HepG2 (cell line): ENCODE measurements around the gene MME. TPM values are rescaled to one million over a fixed set of nuclear protein-coding genes. Genes with fewer than 3 reads are reported as not detected.
A peak's percentile ranks its signal among the peaks of the same experiment; 100 is the strongest.

Experiments
- ATAC-seq: fragments of 200-7000 bp; cut with Tn5 transposase; 3 replicates; pipeline ENCODE4 v1.9.1; 2020; ENCODE audit warnings: mild to moderate bottlenecking, moderate library complexity
- BruUV-seq: library from RNA; stranded (reverse); fragments of 400-500 nt; replicated peaks from 2 replicates; lab custom pipeline; 2021; lab: Mats Ljungman, UMichigan
- CTCF ChIA-PET: fragments of 300-600 bp; formaldehyde crosslinking; extraction: SDS; loops from one replicate; lab custom pipeline; 2021; ENCODE audit warnings: low total read pairs, inconsistent platforms, low intra/inter-chr PET ratio; lab: Yijun Ruan, JAX
- POLR2A ChIA-PET: fragments of 350-600 bp; sonication (Branson Sonifier 250); formaldehyde crosslinking; loops from one replicate; lab custom pipeline; 2020; ENCODE audit warnings: antibody characterized with exemption, inconsistent platforms; lab: Yijun Ruan, JAX
- DNase-seq: peaks from one replicate; pipeline ENCODE4 v3.0.0-alpha.2; 2015; ENCODE audit warnings: low spot score
- FAIRE-seq: peaks from 3 replicates; lab custom pipeline; 2011; peaks lifted over from hg19 to GRCh38; lab: Jason Lieb, UNC
- H2AFZ ChIP-seq: one replicate; pipeline ENCODE4 v1.6.1; 2011; ENCODE audit warnings: low read length, inconsistent platforms
- H3K27ac ChIP-seq: fragments of 300-600 bp; 3 replicates; pipeline ENCODE4 v1.8.0; 2011; ENCODE audit warnings: mixed run types, mild to moderate bottlenecking, mixed read lengths, low read length, inconsistent platforms; ENCODE audit not compliant: insufficient read depth; ENCODE audit errors: extremely low read length
- H3K27me3 ChIP-seq, 2 experiments: fragments of 200-600 bp in 1 of 2; 2 replicates in 1 of 2; 3 replicates in 1 of 2; pipeline versions ENCODE4 v1.6.0 to v1.8.0; 2011; ENCODE audit warnings: low read length in 2 of 2, mild to moderate bottlenecking in 2 of 2, moderate library complexity in 2 of 2, inconsistent platforms in 1 of 2; ENCODE audit not compliant: insufficient read depth in 2 of 2, control insufficient read depth in 1 of 2
- H3K36me3 ChIP-seq, 2 experiments: fragments of 200-600 bp in 1 of 2; replicated peaks in 1 of 2; 2 replicates in 1 of 2; 3 replicates in 1 of 2; pipeline versions ENCODE4 v1.5.1 to v1.8.0; 2011; ENCODE audit warnings: low read length in 2 of 2, inconsistent platforms in 1 of 2; ENCODE audit not compliant: insufficient read depth in 2 of 2, control insufficient read depth in 1 of 2
- H3K4me1 ChIP-seq: 2 replicates; pipeline ENCODE4 v1.5.1; 2012; ENCODE audit warnings: low read length, inconsistent platforms; ENCODE audit not compliant: insufficient read depth
- H3K4me2 ChIP-seq: 2 replicates; pipeline ENCODE4 v1.6.0; 2011; ENCODE audit warnings: low read depth, low read length, inconsistent platforms
- H3K4me3 ChIP-seq, 3 experiments: fragments of 200-600 bp in 1 of 3; sonication (generic), shearing (Covaris generic) in 1 of 3; replicated peaks in 1 of 3; 2 replicates each; pipeline ENCODE4 v1.5.1; 2011 to 2016; ENCODE audit warnings: low read length in 3 of 3, inconsistent platforms in 2 of 3, low read depth in 2 of 3, mild to moderate bottlenecking in 2 of 3, control low read depth in 1 of 3, mixed read lengths in 1 of 3; ENCODE audit not compliant: insufficient read depth in 1 of 3
- H3K79me2 ChIP-seq: one replicate; pipeline ENCODE4 v1.6.1; 2011; ENCODE audit warnings: low read length, inconsistent platforms; ENCODE audit not compliant: insufficient read depth
- H3K9ac ChIP-seq: 2 replicates; pipeline ENCODE4 v1.6.0; 2011; ENCODE audit warnings: mild to moderate bottlenecking, low read depth, low read length, inconsistent platforms; ENCODE audit not compliant: insufficient read depth
- H3K9me3 ChIP-seq: 2 replicates; pipeline ENCODE4 v1.5.1; 2012; ENCODE audit warnings: mild to moderate bottlenecking, low read length
- H4K20me1 ChIP-seq: 2 replicates; pipeline ENCODE4 v1.6.0; 2011; ENCODE audit warnings: inconsistent platforms, mild to moderate bottlenecking, low read length, moderate library complexity; ENCODE audit not compliant: insufficient read depth
- FOSL1 ChIP-seq: sonication (generic); formaldehyde crosslinking; IDR thresholded peaks from 2 replicates; pipeline ENCODE4 v1.9.0; 2021; ENCODE audit warnings: missing genetic modification reagents, borderline replicate concordance
- GLI4 ChIP-seq: sonication (generic); formaldehyde crosslinking; IDR thresholded peaks from 2 replicates; pipeline ENCODE4 v1.5.1; 2020; ENCODE audit warnings: missing genetic modification reagents, mild to moderate bottlenecking, moderate library complexity, borderline replicate concordance
- MAFF ChIP-seq: IDR thresholded peaks from 2 replicates; pipeline ENCODE4 v1.6.1; 2011; ENCODE audit warnings: low read depth, low read length, improper control_type of control experiment
- MAFK ChIP-seq, 2 experiments: IDR thresholded peaks in 1 of 2; conservative IDR thresholded peaks in 1 of 2; 2 replicates each; pipeline ENCODE4 v1.6.1; 2011; ENCODE audit warnings: improper control_type of control experiment in 2 of 2, low read length in 2 of 2
- MIER2 ChIP-seq: IDR thresholded peaks from 2 replicates; pipeline ENCODE4 v1.6.1; 2016; ENCODE audit warnings: missing biosample characterization, missing genetic modification reagents
- MIER3 ChIP-seq: IDR thresholded peaks from 2 replicates; pipeline ENCODE4 v1.6.1; 2016; ENCODE audit warnings: missing compliant biosample characterization, borderline replicate concordance
- NFE2 ChIP-seq: sonication (generic); formaldehyde crosslinking; IDR thresholded peaks from 2 replicates; pipeline ENCODE4 v1.4.0; 2020; ENCODE audit warnings: missing genetic modification reagents
- NPAS2 ChIP-seq: sonication (generic); formaldehyde crosslinking; IDR thresholded peaks from 2 replicates; pipeline ENCODE4 v1.8.0; 2022; ENCODE audit warnings: mild to moderate bottlenecking, missing genetic modification reagents, borderline replicate concordance
- PCBP1 ChIP-seq: fragments of 200-400 bp; formaldehyde crosslinking; IDR thresholded peaks from 2 replicates; pipeline ENCODE4 v1.6.1; 2017; ENCODE audit warnings: mild to moderate bottlenecking, low read depth, low read length, borderline replicate concordance
- PHF21A ChIP-seq: sonication (generic); formaldehyde crosslinking; IDR thresholded peaks from 2 replicates; pipeline ENCODE4 v1.5.0; 2020; ENCODE audit warnings: mild to moderate bottlenecking, missing genetic modification reagents
- RCOR2 ChIP-seq: IDR thresholded peaks from 2 replicates; pipeline ENCODE4 v1.6.1; 2016; ENCODE audit warnings: missing biosample characterization, missing genetic modification reagents
- SP1 ChIP-seq, 2 experiments: fragments of 450-650 bp in 1 of 2; sonication (generic) in 1 of 2; formaldehyde crosslinking in 1 of 2; IDR thresholded peaks; 2 replicates each; pipeline versions ENCODE4 v1.4.0 to v1.6.1; 2016 to 2020; ENCODE audit warnings: missing genetic modification reagents in 1 of 2
- TEAD3 ChIP-seq: optimal IDR thresholded peaks from 2 replicates; pipeline ENCODE3; 2016; ENCODE audit warnings: borderline replicate concordance
- THYN1 ChIP-seq: sonication (generic); formaldehyde crosslinking; IDR thresholded peaks from 2 replicates; pipeline ENCODE4 v1.8.1; 2023; ENCODE audit warnings: low read depth, mild to moderate bottlenecking, moderate library complexity, missing genetic modification reagents, borderline replicate concordance
- ZNF530 ChIP-seq: sonication (generic); formaldehyde crosslinking; IDR thresholded peaks from 2 replicates; pipeline ENCODE4 v1.5.0; 2020; ENCODE audit warnings: low read depth, mild to moderate bottlenecking, missing genetic modification reagents
- WGBS: methylation state at CpG from one replicate; pipeline ENCODE4 v1.1.6; 2017; ENCODE audit warnings: low lambda C conversion rate; 5-methylcytosine and 5-hydroxymethylcytosine counted together
- in situ Hi-C: cut with HindIII; loops from 2 replicates; pipeline ENCODE4 v1.10.0; 2017; ENCODE audit warnings: low pct_unique_long_range_greater_than_20kb; ENCODE audit not compliant: extremely low pct_ligation_motif_present
- intact Hi-C: fragments of 100-400 bp; cut with micrococcal nuclease; formaldehyde crosslinking; loops from one replicate; pipeline ENCODE4 v1.10.0; 2022; ENCODE audit not compliant: unreplicated experiment
- polyA plus RNA-seq, 8 experiments: library from polyadenylated mRNA; depleted of rRNA in 3 of 8; stranded (reverse) in 7 of 8; unstranded in 1 of 8; fragments of >200 nt; fragmentation: Illumina TruSeq in 4 of 8; extraction: Trizol in 4 of 8; gene quantifications; 2 replicates each; pipeline versions ENCODE4 v1.2.1 to v1.2.3, GENCODE V29; 2011 to 2016; ENCODE audit warnings: low read depth in 4 of 8, missing spikeins in 1 of 8, mixed read lengths in 1 of 8; ENCODE audit not compliant: insufficient read depth in 1 of 8
- total RNA-seq, 5 experiments: library from RNA; depleted of rRNA; stranded (reverse); fragments of >200 nt; fragmentation: Illumina TruSeq; extraction: Trizol; gene quantifications; 2 replicates each; pipeline ENCODE4 v1.2.3, GENCODE V29; 2016; ENCODE audit warnings: low read depth in 1 of 5
- TF ChIP-seq, protein P1 (sequence below): IDR thresholded peaks from 2 replicates; pipeline ENCODE4 v1.6.1; 2016; ENCODE audit warnings: mild to moderate bottlenecking, missing biosample characterization, missing genetic modification reagents
- TF ChIP-seq, protein P2 (sequence below): sonication (generic); formaldehyde crosslinking; IDR thresholded peaks from 2 replicates; pipeline ENCODE4 v1.4.0; 2020; ENCODE audit warnings: missing genetic modification reagents

Gene MME
- total and polyA plus RNA-seq, 2 of the 13 experiments (the other 11 are each of a cell fraction or from before 2014, with no cell fraction given): not detected

DNA sequence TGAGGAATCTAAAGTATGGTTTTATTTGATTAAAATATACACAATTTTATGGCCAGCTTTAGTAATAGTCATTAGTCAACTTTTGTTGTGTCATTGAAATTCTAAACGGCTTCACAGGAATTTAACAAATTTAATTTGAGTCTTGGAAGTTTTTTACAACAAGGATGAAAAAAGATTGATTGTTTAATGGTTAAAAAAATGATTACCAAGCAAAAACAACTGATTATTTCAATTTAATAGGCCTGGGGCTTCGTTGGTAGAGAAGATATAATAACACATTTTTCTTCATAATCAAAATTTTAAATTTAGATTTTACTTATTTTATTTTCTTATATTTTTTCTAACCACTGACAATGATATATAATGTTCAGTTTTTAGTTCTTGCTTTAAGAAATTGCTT lies 4.4 kb downstream of the MME start:
- no peak overlapping the region for H3K9ac ChIP-seq
- no peaks in the 10 kb centered on the region for H3K36me3 ChIP-seq
- ChIA-PET CTCF (no interaction called here), POLR2A (no interaction called here)
- intact Hi-C loops: loop anchor here (10.0 kb wide), 1 partner anchor 240 kb away; no protein-coding TSS in a partner anchor
- H3K79me2 ChIP-seq: no peaks in the 10 kb centered on the region
- FAIRE-seq (no peak), DNase-seq (no peak), ATAC-seq (no peak)
- no peaks in the 10 kb centered on the region for H3K4me1 ChIP-seq
- WGBS: 3% methylated on average over 2 of the region's 2 CpGs
- no peak overlapping the region for H3K4me2 ChIP-seq
- H3K9me3 ChIP-seq: no peaks in the 10 kb centered on the region
- TF ChIP-seq RCOR2 (no peak), MIER2 (CRISPR knock-in tag) (no peak), NPAS2 (CRISPR knock-in tag) (no peak), MIER3 (no peak), ZNF530 (CRISPR knock-in tag) (no peak), PHF21A (no peak), MAFK (conservative IDR thresholded peaks at IDR 0.05 in 1 of 2, IDR thresholded peaks at IDR 0.05 in 1 of 2; ENCODE audit: low read length in 2 of 2) (peak; percentile 46 to 74), TEAD3 (CRISPR knock-in tag) (no peak), THYN1 (CRISPR knock-in tag) (no peak), SP1 (IDR thresholded peaks at IDR 0.05) (no peak), SP1 (CRISPR knock-in tag; IDR thresholded peaks at IDR 0.05) (no peak), GLI4 (CRISPR knock-in tag) (no peak), NFE2 (CRISPR knock-in tag) (no peak), FOSL1 (CRISPR knock-in tag) (no peak), PCBP1 (no peak), MAFF (peak; percentile 63)
- TF ChIP-seq, protein P1, sequence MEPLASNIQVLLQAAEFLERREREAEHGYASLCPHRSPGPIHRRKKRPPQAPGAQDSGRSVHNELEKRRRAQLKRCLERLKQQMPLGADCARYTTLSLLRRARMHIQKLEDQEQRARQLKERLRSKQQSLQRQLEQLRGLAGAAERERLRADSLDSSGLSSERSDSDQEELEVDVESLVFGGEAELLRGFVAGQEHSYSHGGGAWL (CRISPR knock-in tag): no peak
- TF ChIP-seq, protein P2, sequence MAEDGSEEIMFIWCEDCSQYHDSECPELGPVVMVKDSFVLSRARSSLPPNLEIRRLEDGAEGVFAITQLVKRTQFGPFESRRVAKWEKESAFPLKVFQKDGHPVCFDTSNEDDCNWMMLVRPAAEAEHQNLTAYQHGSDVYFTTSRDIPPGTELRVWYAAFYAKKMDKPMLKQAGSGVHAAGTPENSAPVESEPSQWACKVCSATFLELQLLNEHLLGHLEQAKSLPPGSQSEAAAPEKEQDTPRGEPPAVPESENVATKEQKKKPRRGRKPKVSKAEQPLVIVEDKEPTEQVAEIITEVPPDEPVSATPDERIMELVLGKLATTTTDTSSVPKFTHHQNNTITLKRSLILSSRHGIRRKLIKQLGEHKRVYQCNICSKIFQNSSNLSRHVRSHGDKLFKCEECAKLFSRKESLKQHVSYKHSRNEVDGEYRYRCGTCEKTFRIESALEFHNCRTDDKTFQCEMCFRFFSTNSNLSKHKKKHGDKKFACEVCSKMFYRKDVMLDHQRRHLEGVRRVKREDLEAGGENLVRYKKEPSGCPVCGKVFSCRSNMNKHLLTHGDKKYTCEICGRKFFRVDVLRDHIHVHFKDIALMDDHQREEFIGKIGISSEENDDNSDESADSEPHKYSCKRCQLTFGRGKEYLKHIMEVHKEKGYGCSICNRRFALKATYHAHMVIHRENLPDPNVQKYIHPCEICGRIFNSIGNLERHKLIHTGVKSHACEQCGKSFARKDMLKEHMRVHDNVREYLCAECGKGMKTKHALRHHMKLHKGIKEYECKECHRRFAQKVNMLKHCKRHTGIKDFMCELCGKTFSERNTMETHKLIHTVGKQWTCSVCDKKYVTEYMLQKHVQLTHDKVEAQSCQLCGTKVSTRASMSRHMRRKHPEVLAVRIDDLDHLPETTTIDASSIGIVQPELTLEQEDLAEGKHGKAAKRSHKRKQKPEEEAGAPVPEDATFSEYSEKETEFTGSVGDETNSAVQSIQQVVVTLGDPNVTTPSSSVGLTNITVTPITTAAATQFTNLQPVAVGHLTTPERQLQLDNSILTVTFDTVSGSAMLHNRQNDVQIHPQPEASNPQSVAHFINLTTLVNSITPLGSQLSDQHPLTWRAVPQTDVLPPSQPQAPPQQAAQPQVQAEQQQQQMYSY (CRISPR knock-in tag): no peak
- H2AFZ ChIP-seq: no peak overlapping the region
- BruUV-seq: no TSS peak
- no peaks in the 10 kb centered on the region for H4K20me1 ChIP-seq
- in situ Hi-C loops: no loop called here
- peaks cover 0 to 19% of the 10 kb centered on the region in 2 experiments; a peak in 3 of 5 replicates for H3K27me3 ChIP-seq
- no peak overlapping the region for H3K27ac ChIP-seq
- no peak overlapping the region for H3K4me3 ChIP-seq
